Hematopoietic multipotent progenitor cell treated with erythropoietin and hydrocortisone succinate and interleukin-3 and kit ligand, for 17 days (in vitro differentiated cells): ENCODE results near the gene RIOK1.

Experiments used
- DNase-seq: peaks from one replicate; pipeline ENCODE4 v3.0.0-alpha.2; 2015; ENCODE audit warnings: low spot score

The RIOK1 gene

GRCh38 chr6:7409740-7410139 is 20.1 kb downstream of the RIOK1 start:
- DNase-seq: no peak

- DNase-seq: no peak
Observed at GRCh38 chr6:7410851-7411250, 21.2 kb downstream of the RIOK1 start.

GRCh38 chr6:7411328-7411727 is 21.7 kb downstream of the RIOK1 start:
- no peak for DNase-seq

GRCh38 chr6:7413151-7413823 is 23.7 kb downstream of the RIOK1 start:
- no peak for DNase-seq

- DNase-seq: no peak
Observed at GRCh38 chr6:7414811-7415210, 25.2 kb downstream of the RIOK1 start.

GRCh38 chr6:7417684-7418083 is 28.1 kb downstream of the RIOK1 start:
- DNase-seq: no peak

- no peak for DNase-seq
Observed at GRCh38 chr6:7418238-7418905, 28.8 kb downstream of the RIOK1 start.

GRCh38 chr6:7419065-7419464 is 29.5 kb downstream of the RIOK1 start:
- no peak for DNase-seq

GRCh38 chr6:7421066-7421465 is 31.5 kb downstream of the RIOK1 start:
- no peak for DNase-seq

- DNase-seq: no peak
Observed at GRCh38 chr6:7424058-7424457, 34.5 kb downstream of the RIOK1 start.

- no peak for DNase-seq
Observed at GRCh38 chr6:7424967-7425807, 35.6 kb downstream of the RIOK1 start.

- no peak for DNase-seq
Observed at GRCh38 chr6:7425808-7426190, 36.2 kb downstream of the RIOK1 start.

- no peak for DNase-seq
Observed at GRCh38 chr6:7426447-7427169, 37.0 kb downstream of the RIOK1 start.

GRCh38 chr6:7431313-7431673 is 41.7 kb downstream of the RIOK1 start:
- no peak for DNase-seq

- DNase-seq: no peak
Observed at GRCh38 chr6:7431674-7432390, 42.2 kb downstream of the RIOK1 start.

GRCh38 chr6:7432391-7433120 is 42.9 kb downstream of the RIOK1 start:
- DNase-seq: no peak

- DNase-seq: no peak
Observed at GRCh38 chr6:7433121-7433617, 43.6 kb downstream of the RIOK1 start.

GRCh38 chr6:7434672-7435071 is 45.1 kb downstream of the RIOK1 start:
- no peak for DNase-seq

GRCh38 chr6:7438011-7438410 is 48.4 kb downstream of the RIOK1 start:
- DNase-seq: no peak

GRCh38 chr6:7439228-7439627 is 49.6 kb downstream of the RIOK1 start:
- DNase-seq: no peak

GRCh38 chr6:7440476-7440875 is 50.9 kb downstream of the RIOK1 start:
- DNase-seq: no peak
